Frontal cortex (tissue), 4 donors: ENCODE results near the gene FUT8. TPM values are rescaled to one million over a fixed set of nuclear protein-coding genes. Genes with fewer than 3 reads are reported as not detected.

Experiments used
- DNase-seq, 2 donors: peaks; one replicate each; pipeline ENCODE4 v3.0.0; 2012; ENCODE audit warnings: low spot score in 2 of 2
- FAIRE-seq: peaks from 2 replicates; lab custom pipeline; 2012; peaks lifted over from hg19 to GRCh38; lab: Jason Lieb, UNC
- total RNA-seq: library from RNA; depleted of rRNA; stranded (reverse); fragments of >200 nt; gene quantifications from one replicate; pipeline ENCODE4 v1.2.3, GENCODE V29; 2014
- donor health status: control.
- donor health status: control.
- donor health status: control.

The FUT8 gene
- 197 TPM for total RNA-seq

DNA sequence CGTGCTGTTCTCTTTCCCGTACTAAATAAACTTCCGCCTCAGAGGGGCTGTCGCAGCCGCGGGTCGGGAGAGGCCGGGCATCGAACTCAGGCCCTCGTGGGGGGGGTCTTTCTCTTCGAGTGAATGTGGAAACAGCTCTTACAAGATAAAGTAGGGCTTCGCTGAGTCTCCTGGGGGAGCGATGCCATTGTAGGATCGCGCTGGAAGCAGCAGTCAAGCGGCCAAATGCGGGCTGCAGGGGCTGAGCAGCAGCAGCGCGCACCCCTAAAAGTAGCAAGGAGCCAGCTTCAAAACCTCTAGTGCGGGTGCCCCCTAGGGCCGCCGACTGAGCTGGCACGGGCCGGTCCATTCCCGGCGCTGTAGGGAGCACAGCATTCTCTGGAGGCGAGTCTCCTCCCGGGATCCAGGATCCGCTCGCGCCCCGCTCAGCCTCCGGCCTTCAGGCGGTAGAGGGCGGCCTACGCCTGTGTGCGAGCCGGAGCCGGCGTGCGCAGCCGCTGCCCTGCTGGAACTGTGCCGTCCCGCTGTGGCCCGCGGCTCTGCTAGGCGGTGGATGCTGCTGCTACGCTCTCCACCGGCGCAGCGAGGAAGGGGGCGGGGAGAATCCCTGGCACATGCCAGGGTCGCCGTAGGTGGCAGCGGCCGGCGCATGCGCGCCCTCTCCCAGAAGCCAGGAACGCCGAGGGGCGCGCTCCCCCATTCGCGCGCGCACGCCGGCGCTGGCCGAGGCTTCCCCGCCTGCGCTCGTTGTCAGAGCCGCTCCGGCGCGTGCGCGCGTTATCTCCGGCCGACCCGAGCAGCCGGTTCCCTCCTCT, at the start of gene FUT8:
FUT8 (plus strand) TSS at position 699 of the 815 bp plus-strand sequence. CDS start 148,834 bp downstream, outside the sequence.
- DNase-seq, result peak; percentile 78 to 86
- FAIRE-seq, result no peak

- no peak for DNase-seq
- no peak for FAIRE-seq
These were observed 45.5 kb upstream of the FUT8 start for GRCh38 chr14:65366802-65367565.

- no peak for FAIRE-seq
- no peak for DNase-seq
These were observed 43.0 kb upstream of the FUT8 start for GRCh38 chr14:65369560-65369959.

GRCh38 chr14:65370801-65371248, 41.7 kb upstream of the FUT8 start:
- no peak for FAIRE-seq
- DNase-seq, result no peak

- FAIRE-seq (no peak), DNase-seq (no peak)
These were observed 40.7 kb upstream of the FUT8 start for GRCh38 chr14:65371784-65372183.

- no peak for FAIRE-seq
- no peak for DNase-seq
These were observed 39.4 kb upstream of the FUT8 start for GRCh38 chr14:65373016-65373670.

- FAIRE-seq (no peak), DNase-seq (peak in 1 of 2 donors; percentile 14)
These were observed 38.9 kb upstream of the FUT8 start for GRCh38 chr14:65373671-65374039.

- FAIRE-seq (no peak), DNase-seq (no peak)
These were observed 35.0 kb upstream of the FUT8 start for GRCh38 chr14:65377576-65377975.

DNA sequence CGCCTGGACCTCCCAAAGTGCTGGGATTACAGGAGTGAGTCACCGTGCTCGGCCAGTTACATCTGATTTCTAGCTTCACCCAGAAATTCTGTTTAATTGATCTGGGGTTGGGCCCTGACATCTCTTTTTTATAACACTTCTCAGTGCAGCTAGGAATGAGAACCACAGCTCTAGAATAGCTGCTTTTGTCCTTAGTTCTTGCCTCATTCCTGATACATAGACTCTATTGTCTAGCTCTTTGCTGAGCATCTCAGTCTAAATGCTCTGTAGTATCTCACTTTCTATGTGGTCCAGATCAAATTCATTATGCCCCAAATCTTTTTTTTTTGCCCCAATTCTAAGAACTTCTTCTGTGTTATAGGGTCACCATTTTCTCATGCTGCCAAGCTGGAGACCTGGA, 29.9 kb upstream of the FUT8 start:
- DNase-seq (peak in 1 of 2 donors; percentile 17), FAIRE-seq (peak; percentile 31)

GRCh38 chr14:65387171-65387570, 25.4 kb upstream of the FUT8 start:
- no peak for DNase-seq
- FAIRE-seq, result no peak

GRCh38 chr14:65387628-65388027, 24.9 kb upstream of the FUT8 start:
- no peak for FAIRE-seq
- no peak for DNase-seq

DNA sequence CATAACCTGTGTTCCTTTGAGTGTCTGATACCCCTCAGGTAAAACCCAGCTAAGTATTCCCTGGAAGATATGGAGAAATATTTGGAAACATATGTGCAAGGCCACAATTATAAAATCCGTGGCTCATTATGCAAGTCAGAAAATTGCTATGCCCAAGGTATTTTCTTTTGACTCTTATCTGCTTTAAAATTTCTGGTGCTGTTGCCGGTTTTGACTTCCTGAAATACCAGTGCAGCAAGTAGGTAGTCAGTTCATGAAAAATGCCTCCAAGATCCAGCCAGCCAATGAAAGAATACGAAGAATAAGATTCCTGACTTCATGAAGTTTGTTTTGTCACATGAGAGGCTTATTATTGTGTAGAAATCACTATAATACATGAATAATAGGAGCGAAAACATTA, 20.2 kb upstream of the FUT8 start:
- DNase-seq (no peak), FAIRE-seq (no peak)

DNA sequence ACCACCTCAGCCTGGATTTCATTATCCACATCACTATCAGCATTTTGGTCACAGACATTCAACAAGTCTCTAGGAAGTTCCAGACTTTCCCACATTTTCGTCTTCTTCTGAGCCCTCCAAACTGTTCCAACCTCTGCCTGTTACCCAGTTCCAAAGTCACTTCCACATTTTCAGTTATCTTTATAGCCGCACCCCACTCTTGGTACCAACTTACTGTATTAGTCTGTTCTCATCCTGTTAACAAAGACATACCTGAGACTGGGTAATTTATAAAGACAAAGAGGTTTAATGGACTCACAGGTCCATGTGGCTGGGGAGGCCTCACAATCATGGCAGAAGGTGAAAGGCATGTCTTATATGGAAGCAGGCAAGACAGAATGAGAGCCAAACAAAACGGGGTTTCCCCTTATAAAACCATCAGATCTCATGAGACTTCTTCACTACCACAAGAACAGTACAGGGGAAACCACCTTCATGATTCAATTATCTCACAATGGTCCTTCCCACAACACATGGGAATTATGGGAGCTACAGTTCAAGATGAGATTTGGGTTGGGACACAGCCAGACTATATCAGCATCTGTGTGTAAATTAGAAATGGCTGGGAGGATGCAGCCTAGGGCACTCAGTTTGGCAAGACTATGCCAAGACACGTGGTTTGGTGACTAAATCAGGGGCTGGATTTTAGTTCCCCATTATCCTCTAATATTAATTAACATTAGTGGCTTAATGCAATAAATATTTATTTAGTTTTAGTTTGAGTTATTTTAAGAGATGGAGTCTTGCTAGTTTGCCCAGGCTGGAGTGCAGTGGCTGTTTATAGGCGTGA, 16.2 kb upstream of the FUT8 start:
- DNase-seq (no peak), FAIRE-seq (no peak)

- DNase-seq, result no peak
- no peak for FAIRE-seq
These were observed 9.3 kb upstream of the FUT8 start for GRCh38 chr14:65403231-65403630.

DNA sequence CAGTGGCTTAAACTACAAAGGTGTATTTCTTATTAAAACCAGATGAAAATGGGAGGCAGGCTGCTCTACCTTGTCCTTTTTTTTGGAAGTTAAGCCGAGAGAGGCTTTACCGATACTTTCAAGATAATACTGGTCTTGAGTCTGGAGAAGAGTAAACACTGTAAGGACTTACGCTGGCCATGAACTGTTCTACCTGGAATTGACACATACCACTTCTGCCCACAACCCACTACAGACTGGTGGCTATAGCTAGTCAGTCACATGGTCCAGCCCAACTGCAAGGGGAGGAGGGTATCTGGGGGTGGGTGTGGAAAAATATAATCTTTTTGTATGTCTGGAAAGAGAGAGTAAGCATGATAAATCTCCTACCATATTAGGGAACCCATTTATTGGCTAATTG, 4.4 kb upstream of the FUT8 start:
- DNase-seq, result no peak
- FAIRE-seq, result no peak

- FAIRE-seq (no peak), DNase-seq (no peak)
These were observed 1.9 kb upstream of the FUT8 start for GRCh38 chr14:65410640-65411039.

GRCh38 chr14:65411656-65412031, 886 bp upstream of the FUT8 start:
- peak; percentile 75 to 76 for DNase-seq
- no peak for FAIRE-seq

DNA sequence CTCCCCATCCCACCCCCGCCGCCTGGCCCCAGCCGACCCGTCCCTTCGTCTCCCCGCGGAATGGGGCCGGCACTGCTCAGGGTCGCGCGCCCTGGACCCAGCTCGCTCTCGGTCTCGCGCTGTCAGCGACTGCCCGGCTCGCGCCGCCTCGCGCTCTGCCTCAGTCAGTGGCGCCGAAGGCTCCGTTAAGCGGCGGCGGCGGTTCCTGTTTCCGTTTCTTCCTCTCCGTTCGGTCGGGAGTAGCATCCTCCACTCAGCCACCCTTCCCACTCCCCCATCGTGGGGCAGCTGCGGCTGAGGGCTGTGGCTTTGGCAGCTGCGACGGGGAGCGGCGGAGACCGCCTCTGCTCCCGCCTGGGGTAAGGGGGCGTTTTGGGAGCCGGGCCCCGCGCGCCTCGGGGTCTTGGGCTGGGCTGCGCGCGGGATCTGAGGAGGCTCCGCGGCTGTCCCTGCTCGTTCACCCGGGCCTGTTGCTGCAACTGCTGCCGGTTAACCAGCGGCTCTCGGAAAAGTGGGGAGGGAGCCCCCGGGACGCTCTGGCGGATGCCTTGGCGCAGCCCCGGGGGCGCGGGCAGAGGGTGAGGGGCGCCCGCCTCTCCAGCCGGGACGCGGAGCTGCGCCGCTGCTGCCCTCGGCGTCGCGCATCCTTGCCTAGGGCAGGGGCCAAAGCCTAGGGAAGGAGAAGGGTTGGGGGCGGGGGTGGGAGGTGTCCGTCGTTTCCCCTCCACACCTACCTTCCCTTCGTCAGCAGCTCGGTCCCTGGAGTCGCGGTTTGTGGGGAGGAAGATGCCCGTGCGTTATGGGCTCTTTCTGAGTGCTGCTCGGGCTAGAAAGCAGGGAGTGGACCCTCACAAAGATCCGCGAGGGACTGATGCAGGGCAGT, 567 bp downstream of the FUT8 start:
- FAIRE-seq, result no peak
- DNase-seq, result no peak

GRCh38 chr14:65413739-65414045, 1.2 kb downstream of the FUT8 start:
- FAIRE-seq (no peak), DNase-seq (no peak)
